NCI-H524 treated with DMSO at 0.1 percent for 48 hours (cell line): ENCODE measurements around the gene GJA9.

Source experiments
- DNase-seq: peaks from one replicate; lab custom pipeline; 2025; lab: John Stamatoyannopoulos, UW

The GJA9 gene

DNA sequence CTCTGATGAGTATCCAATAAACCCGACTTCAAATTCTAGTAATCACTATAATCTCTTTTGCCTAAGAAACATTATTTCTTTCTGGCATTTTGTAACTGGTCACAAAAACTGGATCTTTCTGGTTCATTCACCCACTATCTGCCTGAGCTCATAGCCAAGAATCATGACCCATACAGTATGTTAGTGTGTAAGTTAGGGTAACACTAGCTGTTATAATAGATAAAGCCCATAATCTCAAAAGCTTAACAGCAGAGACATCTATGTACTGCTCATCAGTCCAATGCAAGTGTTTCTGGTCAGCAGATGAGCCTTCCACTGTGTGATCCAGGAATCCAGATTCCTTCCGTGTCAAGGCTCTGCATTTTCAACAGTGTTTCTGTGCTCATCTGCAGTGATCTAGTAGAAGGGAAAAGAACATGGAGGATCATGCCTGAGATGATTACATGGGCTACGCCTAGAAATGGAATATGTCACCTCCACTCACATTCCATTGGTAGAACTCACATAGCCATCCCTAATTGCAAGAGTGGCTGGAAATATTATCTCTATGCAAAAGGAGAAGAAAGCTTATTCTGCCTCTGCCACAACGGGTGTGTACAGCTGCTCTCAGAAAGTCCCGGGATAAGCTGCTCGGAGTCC, 49.5 kb downstream of the GJA9 start:
- no peak for DNase-seq

DNA sequence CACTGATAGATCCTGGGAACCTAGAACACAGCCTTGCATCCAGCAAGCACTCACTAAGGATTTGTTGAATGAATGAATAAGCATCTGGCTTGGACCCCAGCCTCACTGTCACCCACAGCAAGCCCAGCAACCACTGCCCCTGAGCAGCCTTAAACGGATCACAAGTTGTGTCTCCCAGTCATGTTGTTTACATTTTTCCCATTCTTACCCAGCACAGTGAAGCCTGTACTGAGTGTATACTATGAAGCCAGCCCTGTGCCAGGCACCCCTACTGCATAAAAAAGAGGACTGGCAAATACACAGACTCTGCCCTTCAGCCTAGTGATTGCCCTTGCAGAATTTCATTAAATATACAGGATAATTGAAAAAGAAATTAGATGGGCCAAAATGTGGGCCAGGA, 52.0 kb downstream of the GJA9 start:
- DNase-seq: no peak

DNA sequence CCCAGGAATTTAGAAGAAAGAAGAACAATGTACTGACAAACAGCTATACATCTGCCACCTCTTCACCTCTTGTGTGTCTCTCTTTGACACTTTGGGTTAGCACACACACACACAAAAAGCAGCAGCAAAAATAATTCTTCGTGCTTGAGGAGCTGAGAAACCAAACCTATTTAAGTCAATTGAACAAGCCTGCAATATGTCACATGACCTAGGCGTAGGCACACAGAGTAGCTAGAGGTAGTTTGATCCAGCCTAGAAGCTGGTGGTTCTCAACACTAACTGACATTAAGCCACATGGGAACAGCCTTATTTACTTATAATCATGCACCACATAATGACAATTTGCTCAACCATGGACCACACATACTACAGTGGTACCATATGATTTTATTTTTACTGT, 54.1 kb downstream of the GJA9 start:
- no peak for DNase-seq

DNA sequence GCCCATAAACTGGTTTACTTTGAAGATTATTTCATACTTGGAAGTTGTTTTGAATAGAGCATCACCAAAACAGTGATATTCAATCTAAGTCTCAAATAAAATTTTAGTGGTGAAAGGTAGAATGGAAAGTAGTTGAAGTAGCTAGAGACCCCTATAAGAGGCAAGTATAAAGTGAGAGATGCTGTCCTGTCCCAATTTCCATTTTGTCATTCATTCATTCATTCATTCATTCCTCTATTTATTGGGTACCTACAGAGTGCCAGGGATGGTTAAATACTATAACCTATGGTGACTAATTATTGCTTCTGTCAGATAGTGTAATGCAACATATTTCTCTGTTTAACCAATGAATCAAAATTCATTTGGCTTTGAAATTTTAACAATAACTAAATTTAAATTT, 54.5 kb downstream of the GJA9 start:
- no peak for DNase-seq

DNA sequence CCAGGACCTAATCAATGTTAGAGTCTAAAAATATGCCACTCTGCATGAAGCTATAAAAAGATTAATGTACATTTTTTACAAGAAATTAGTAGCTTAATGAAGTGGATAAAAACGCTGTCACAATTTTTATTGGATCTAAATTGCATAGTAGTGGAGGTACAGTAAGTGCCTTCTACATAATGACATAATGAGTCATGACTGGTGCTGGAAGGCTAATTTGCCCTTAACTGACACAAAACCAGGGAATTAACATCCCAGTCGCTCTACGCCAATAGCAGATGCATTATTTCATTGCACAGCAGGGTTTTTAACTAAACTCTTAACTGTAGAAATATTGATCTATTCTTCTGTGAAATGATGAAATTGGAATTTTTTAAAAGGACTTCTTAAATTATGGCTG, 55.1 kb downstream of the GJA9 start:
- DNase-seq: no peak
